Kidney (tissue), 14 donors: ENCODE measurements around the gene JOSD2. TPM values are rescaled to one million over a fixed set of nuclear protein-coding genes. Genes with fewer than 3 reads are reported as not detected.

Source experiments
- DNase-seq, 5 donors: peaks; one replicate each; pipeline ENCODE4 v3.0.0-alpha.2; 2013 to 2020
- FAIRE-seq: peaks from 2 replicates; lab custom pipeline; 2012; peaks lifted over from hg19 to GRCh38; lab: Jason Lieb, UNC
- H3K27ac ChIP-seq, 2 donors: one replicate each; pipeline ENCODE4 v1.7.0; 2013; ENCODE audit warnings: low read depth in 2 of 2, low read length in 2 of 2, inconsistent platforms in 1 of 2
- H3K27me3 ChIP-seq: one replicate; pipeline ENCODE4 v1.7.1; 2013; ENCODE audit warnings: low read length, inconsistent platforms; ENCODE audit not compliant: control insufficient read depth, insufficient read depth
- H3K36me3 ChIP-seq, 3 donors: one replicate each; pipeline versions ENCODE4 v1.7.0 to v1.7.1; 2013; ENCODE audit warnings: low read length in 3 of 3, control low read depth in 1 of 3, inconsistent platforms in 1 of 3; ENCODE audit not compliant: insufficient read depth in 3 of 3, control insufficient read depth in 2 of 3
- H3K4me1 ChIP-seq, 3 donors: one replicate each; pipeline versions ENCODE4 v1.7.0 to v1.7.1; 2013; ENCODE audit warnings: low read length in 3 of 3, inconsistent platforms in 1 of 3, low read depth in 1 of 3; ENCODE audit not compliant: control insufficient read depth in 2 of 3, insufficient read depth in 2 of 3
- H3K4me3 ChIP-seq, 3 donors: one replicate each; pipeline versions ENCODE4 v1.7.0 to v1.8.1; 2013; ENCODE audit warnings: low read length in 3 of 3, control low read depth in 1 of 3, inconsistent platforms in 1 of 3
- H3K9ac ChIP-seq, 3 donors: one replicate each; pipeline versions ENCODE4 v1.7.0 to v1.7.1; 2013; ENCODE audit warnings: low read length in 3 of 3, control low read depth in 1 of 3, inconsistent platforms in 1 of 3
- H3K9me3 ChIP-seq, 3 donors: one replicate each; pipeline versions ENCODE4 v1.7.0 to v1.7.1; 2013; ENCODE audit warnings: low read length in 3 of 3, control low read depth in 1 of 3, inconsistent platforms in 1 of 3; ENCODE audit not compliant: control insufficient read depth in 2 of 3, insufficient read depth in 1 of 3
- intact Hi-C: fragments of 100-400 bp; cut with DNase I; formaldehyde crosslinking; loops from one replicate; pipeline ENCODE4 v1.11.1; 2022
- polyA plus RNA-seq: library from polyadenylated mRNA; stranded (reverse); fragments of 350-450 nt; fragmentation: Illumina TruSeq; extraction: RNeasy Lipid Tissue Mini Kit (QIAGEN cat#74804); gene quantifications from one replicate; pipeline ENCODE4 v1.2.3, GENCODE V29; 2014; ENCODE audit warnings: low read depth, low replicate concordance; ENCODE audit not compliant: insufficient read depth
- total RNA-seq: library from RNA; stranded (reverse); fragmentation: NEBNext Ultra II Directional; extraction: Animal tissue kit (Norgen Biotek cat#: 25700); gene quantifications from one replicate; pipeline ENCODE4 v1.2.1, GENCODE V29; 2021
- TF ChIP-seq, protein P1 (sequence below): IDR thresholded peaks from 3 replicates; pipeline ENCODE4 v1.5.1; 2012; ENCODE audit warnings: mild to moderate bottlenecking, moderate library complexity, borderline replicate concordance; ENCODE audit not compliant: insufficient read depth; ENCODE audit errors: extremely low read depth
- donor health status: control.
- donor health status: control.
- donor health status: control.
- donor health status: control.
- donor health status: control.
- donor health status: DM: yes; HTN: yes; CAD: no.
- donor health status: Normal renal cell carcinoma (clear cell type).

Gene JOSD2
- total and polyA plus RNA-seq, 2 donors from 2014 or later, result 31.7 to 73.7 TPM

DNA sequence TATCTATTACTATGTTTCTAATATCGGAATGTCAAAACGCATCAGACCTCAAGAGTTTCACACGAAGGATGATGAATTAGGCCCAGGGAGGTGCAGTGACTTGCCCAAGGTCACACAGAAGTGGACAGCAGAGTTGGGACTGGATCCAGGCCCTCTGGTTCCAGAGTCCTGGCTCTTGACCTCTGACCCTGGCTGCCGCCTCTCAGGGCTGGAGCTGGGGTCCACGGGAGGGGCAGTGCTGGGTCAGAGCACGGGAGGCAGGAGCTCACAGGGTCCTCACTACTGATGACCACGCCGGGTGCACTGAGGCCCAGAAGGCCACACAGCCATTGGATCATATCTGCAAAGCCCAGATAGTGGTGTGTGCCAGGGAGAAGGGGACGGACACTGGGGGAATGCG lies 11.9 kb upstream of the JOSD2 start:
- Histone ChIP-seq H3K36me3 (no peaks in the 10 kb centered on the region), H3K4me1 (no peaks in the 10 kb centered on the region), H3K9ac (no peak overlapping the region), H3K27ac (no peak overlapping the region), H3K9me3 (no peaks in the 10 kb centered on the region), H3K4me3 (no peak overlapping the region), H3K27me3 (no peaks in the 10 kb centered on the region)
- intact Hi-C loops, result no loop called here
- DNase-seq (peak in 1 of 5 donors; percentile 49), FAIRE-seq (no peak)
- TF ChIP-seq, protein P1, sequence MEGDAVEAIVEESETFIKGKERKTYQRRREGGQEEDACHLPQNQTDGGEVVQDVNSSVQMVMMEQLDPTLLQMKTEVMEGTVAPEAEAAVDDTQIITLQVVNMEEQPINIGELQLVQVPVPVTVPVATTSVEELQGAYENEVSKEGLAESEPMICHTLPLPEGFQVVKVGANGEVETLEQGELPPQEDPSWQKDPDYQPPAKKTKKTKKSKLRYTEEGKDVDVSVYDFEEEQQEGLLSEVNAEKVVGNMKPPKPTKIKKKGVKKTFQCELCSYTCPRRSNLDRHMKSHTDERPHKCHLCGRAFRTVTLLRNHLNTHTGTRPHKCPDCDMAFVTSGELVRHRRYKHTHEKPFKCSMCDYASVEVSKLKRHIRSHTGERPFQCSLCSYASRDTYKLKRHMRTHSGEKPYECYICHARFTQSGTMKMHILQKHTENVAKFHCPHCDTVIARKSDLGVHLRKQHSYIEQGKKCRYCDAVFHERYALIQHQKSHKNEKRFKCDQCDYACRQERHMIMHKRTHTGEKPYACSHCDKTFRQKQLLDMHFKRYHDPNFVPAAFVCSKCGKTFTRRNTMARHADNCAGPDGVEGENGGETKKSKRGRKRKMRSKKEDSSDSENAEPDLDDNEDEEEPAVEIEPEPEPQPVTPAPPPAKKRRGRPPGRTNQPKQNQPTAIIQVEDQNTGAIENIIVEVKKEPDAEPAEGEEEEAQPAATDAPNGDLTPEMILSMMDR, result no peak

DNA sequence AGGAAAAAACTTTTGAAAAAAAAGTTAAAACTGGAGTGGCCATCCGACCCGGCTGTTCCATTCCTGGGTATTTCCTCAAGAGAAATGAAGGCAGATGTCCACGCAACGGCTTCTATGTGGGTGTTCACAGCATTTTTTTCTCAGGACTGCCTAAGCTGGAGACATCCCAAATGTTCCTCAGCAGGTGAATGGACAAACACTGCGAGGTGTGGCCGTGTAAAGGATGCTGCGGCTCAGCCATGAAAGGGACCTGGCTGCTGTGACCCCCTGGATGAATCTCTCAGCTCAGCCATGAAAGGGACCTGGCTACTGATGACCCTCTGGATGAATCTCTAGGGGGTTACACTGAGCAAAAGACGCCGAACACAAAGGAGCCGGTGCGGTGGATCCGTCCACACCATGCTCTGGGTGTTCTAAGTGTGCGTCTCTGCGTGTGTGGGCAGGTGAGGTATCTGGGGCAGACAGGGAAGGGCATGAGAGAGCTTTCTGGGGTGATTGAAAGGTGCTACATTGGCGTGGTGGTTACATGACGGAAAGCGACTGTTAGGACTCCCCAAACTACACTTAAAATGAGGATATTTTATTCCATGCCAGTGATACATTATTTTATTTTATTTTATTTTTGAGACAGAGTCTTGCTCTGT lies 10.0 kb upstream of the JOSD2 start:
- no peak overlapping the region for H3K4me3 ChIP-seq
- intact Hi-C loops, result no loop called here
- TF ChIP-seq, protein P1, result no peak
- H3K27ac ChIP-seq, result no peak overlapping the region
- no peaks in the 10 kb centered on the region for H3K27me3 ChIP-seq
- no peaks in the 10 kb centered on the region for H3K4me1 ChIP-seq
- H3K9me3 ChIP-seq, result no peaks in the 10 kb centered on the region
- FAIRE-seq (no peak), DNase-seq (peak in 1 of 5 donors; percentile 46)
- no peaks in the 10 kb centered on the region for H3K36me3 ChIP-seq
- no peak overlapping the region for H3K9ac ChIP-seq

DNA sequence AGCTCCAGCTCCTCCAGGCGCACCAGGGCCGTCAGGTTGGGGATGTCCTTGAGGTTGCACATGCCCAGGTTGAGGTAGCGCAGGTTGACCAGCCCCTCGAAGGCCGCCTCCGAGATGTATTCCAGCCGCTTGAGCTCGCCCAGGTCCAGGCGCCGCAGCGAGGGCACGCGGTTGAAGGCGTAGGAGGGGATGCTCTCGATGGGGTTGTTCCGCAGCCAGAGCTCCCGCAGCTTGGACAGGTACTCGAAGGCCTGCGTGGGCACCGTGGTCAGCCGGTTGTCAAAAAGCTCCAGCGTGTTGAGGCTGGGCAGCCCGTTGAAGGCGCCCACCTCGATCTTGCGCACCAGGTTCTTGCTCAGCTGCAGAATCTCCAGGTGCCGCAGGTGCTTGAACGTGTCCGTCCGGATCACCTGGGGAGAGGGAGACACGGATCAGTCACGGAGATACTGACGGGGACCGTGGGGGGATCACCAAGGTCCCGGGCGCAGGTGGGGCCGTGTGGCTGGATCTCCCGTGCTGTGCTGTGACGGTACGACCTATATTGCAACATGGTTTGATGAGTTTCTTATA lies 8.1 kb upstream of the JOSD2 start:
- peak in 1 of 5 donors; percentile 46 for DNase-seq

More for the DNA sequence above, 8.1 kb upstream of the JOSD2 start:
- TF ChIP-seq, protein P1, result no peak
- intact Hi-C loops, result no loop called here
- H3K36me3 ChIP-seq, result no peaks in the 10 kb centered on the region
- H3K4me3 ChIP-seq, result no peak overlapping the region
- no peaks in the 10 kb centered on the region for H3K9me3 ChIP-seq
- H3K27ac ChIP-seq, result no peak overlapping the region
- no peaks in the 10 kb centered on the region for H3K27me3 ChIP-seq
- H3K9ac ChIP-seq, result no peak overlapping the region
- H3K4me1 ChIP-seq, result no peaks in the 10 kb centered on the region
- no peak for FAIRE-seq
